NOMO-1 treated with dmso at 0.1 percent for 144 hours (cell line): ENCODE measurements around the gene ATP5PD.

Experiments
- DNase-seq: peaks from one replicate; lab custom pipeline; 2025; ENCODE audit not compliant: unreplicated experiment; lab: John Stamatoyannopoulos, UW

ATP5PD gene

GRCh38 chr17:75001915-75002843, 44.6 kb downstream of the ATP5PD start:
- no peak for DNase-seq

- DNase-seq = no peak
Measured at GRCh38 chr17:74999523-74999922, 47.2 kb downstream of the ATP5PD start.

DNA sequence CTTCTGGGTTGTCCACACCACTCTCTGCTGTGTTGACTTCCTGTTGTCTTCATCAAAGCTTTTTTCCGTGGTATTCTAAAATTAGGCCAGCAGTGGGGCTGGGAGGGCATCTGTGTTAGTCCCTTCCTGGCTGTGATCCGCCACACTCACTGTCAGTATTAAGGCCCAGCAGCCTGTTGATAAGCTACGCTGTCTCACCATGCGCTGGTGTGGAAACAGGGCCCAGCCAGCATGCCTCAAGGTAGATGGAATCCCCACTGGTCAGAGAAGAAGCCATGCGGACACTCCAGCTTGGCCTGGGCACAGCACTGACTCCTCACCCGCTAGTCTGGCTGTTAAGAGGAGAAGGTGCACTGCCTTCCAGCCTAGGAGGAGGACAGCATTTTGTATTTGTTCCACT, 48.0 kb downstream of the ATP5PD start:
- no peak for DNase-seq

DNA sequence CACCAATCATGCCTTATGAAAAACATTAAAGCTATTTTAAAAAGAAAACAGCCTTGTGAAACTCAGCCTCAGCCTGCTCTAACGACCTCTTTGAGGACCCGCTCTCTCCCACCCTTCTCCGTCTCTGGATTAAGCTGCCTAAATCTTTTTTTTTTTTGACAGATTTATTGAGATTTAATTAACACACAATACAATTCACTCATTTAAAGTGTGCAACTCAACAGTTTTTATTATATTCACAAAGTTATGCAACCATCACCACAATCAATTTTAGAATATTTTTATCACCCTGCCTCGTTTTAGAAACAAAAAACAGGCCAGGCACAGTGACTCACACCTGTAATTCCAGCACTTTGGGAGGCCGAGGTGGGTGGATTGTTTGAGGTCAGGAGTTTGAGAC, 50.9 kb downstream of the ATP5PD start:
- no peak for DNase-seq

DNA sequence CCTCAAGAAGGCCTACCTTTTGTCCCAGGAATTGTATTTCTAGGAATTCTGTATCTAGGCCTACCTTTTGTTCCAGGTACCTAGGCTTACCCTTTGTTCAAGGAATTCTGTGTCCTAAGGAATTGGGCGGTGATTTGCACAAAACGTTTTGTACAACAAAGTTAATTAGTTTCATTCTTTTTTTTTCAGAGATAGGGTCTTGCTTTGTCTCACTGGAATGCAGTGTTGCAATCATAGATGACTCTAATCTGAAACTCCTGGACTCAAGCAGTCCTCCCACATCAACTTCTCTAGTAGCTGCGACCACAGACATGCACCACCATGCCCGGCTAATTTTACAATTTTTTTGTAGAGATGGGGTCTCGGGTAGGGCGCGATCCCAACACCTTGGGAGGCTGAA, 52.3 kb downstream of the ATP5PD start:
- DNase-seq = no peak

DNA sequence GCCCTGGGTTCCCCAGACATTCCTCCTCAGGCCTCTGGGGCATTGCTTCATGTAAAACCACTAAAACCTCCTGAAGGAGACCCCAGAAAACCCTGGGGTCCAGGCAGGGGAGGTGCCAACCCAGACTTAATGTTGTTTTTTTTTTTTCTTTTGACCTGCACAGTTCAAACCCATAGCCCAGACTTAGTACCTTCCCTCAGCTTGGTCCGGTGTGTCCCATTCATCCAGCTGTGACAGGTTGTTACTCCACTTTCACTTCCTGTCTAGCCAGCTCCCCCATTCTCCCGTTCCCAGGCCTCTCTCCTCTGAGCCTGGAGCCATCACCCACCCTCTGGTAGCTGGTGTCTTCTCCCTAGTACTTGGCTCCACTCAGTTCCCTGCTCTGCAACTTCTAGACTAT, 54.5 kb downstream of the ATP5PD start:
- no peak for DNase-seq

GRCh38 chr17:74990581-74991105, 56.1 kb downstream of the ATP5PD start:
- no peak for DNase-seq
